H9 (cell line): ENCODE results near the gene RGS13. TPM values are rescaled to one million over a fixed set of nuclear protein-coding genes. Genes with fewer than 3 reads are reported as not detected.

Source experiments
- DNase-seq: peaks from one replicate; pipeline ENCODE4 v3.0.0-alpha.2; 2017
- H2AFZ ChIP-seq: one replicate; pipeline ENCODE4 v1.6.1; 2013; ENCODE audit warnings: mild to moderate bottlenecking, low read length, control low read depth, moderate library complexity
- H2AK5ac ChIP-seq: 2 replicates; pipeline ENCODE4 v1.6.1; 2013; ENCODE audit warnings: low read length, control low read depth, mixed read lengths; ENCODE audit not compliant: insufficient read length
- H2BK120ac ChIP-seq: one replicate; pipeline ENCODE4 v1.6.1; 2013; ENCODE audit warnings: low read depth, mild to moderate bottlenecking, low read length, control low read depth, inconsistent platforms; ENCODE audit not compliant: poor library complexity, severe bottlenecking
- H2BK12ac ChIP-seq: 2 replicates; pipeline ENCODE4 v1.6.1; 2013; ENCODE audit warnings: low read length, control low read depth, mixed read lengths, low read depth; ENCODE audit not compliant: insufficient read length
- H2BK15ac ChIP-seq: 2 replicates; pipeline ENCODE4 v1.6.1; 2013; ENCODE audit warnings: low read depth, low read length, control low read depth
- H2BK20ac ChIP-seq: one replicate; pipeline ENCODE4 v1.6.1; 2013; ENCODE audit warnings: low read depth, mild to moderate bottlenecking, low read length, control low read depth, inconsistent platforms; ENCODE audit not compliant: poor library complexity, severe bottlenecking
- H2BK5ac ChIP-seq: 2 replicates; pipeline ENCODE4 v1.6.1; 2013; ENCODE audit warnings: low read length, control low read depth, mixed read lengths; ENCODE audit not compliant: insufficient read length
- H3K14ac ChIP-seq: 2 replicates; pipeline ENCODE4 v1.6.1; 2013; ENCODE audit warnings: low read length, control low read depth; ENCODE audit not compliant: insufficient read depth
- H3K18ac ChIP-seq: 2 replicates; pipeline ENCODE4 v1.6.1; 2013; ENCODE audit warnings: low read depth, mild to moderate bottlenecking, mixed read lengths, low read length, control low read depth; ENCODE audit not compliant: insufficient read length
- H3K23ac ChIP-seq: 2 replicates; pipeline ENCODE4 v1.6.1; 2013; ENCODE audit warnings: low read length, control low read depth, mixed read lengths, low read depth; ENCODE audit not compliant: insufficient read length
- H3K23me2 ChIP-seq: 2 replicates; pipeline ENCODE4 v1.6.1; 2013; ENCODE audit warnings: low read depth, mild to moderate bottlenecking, mixed read lengths, low read length, control low read depth; ENCODE audit not compliant: insufficient read length, poor library complexity, severe bottlenecking
- H3K27ac ChIP-seq: 2 replicates; pipeline ENCODE4 v1.5.1; 2013; ENCODE audit warnings: low read length, control low read depth, mixed read lengths, low read depth; ENCODE audit not compliant: insufficient read length
- H3K27me3 ChIP-seq: 2 replicates; pipeline ENCODE4 v1.6.1; 2013; ENCODE audit warnings: low read length, control low read depth, inconsistent platforms; ENCODE audit not compliant: insufficient read depth
- H3K4ac ChIP-seq: 2 replicates; pipeline ENCODE4 v1.6.1; 2013; ENCODE audit warnings: low read depth, mild to moderate bottlenecking, control low read depth, inconsistent platforms, low read length, moderate library complexity
- H3K4me1 ChIP-seq: 2 replicates; pipeline ENCODE4 v1.6.1; 2013; ENCODE audit warnings: low read length, control low read depth, inconsistent platforms; ENCODE audit not compliant: insufficient read depth
- H3K4me2 ChIP-seq: 2 replicates; pipeline ENCODE4 v1.6.1; 2013; ENCODE audit warnings: low read length, control low read depth, mixed read lengths; ENCODE audit not compliant: insufficient read length, insufficient read depth
- H3K56ac ChIP-seq: 2 replicates; pipeline ENCODE4 v1.6.1; 2013; ENCODE audit warnings: low read depth, mild to moderate bottlenecking, mixed read lengths, low read length, control low read depth; ENCODE audit not compliant: insufficient read length
- H3K79me1 ChIP-seq: 2 replicates; pipeline ENCODE4 v1.6.1; 2013; ENCODE audit warnings: low read depth, mild to moderate bottlenecking, moderate library complexity, low read length, control low read depth, inconsistent platforms; ENCODE audit not compliant: insufficient read depth, poor library complexity, severe bottlenecking
- H3K79me2 ChIP-seq: 2 replicates; pipeline ENCODE4 v1.6.1; 2013; ENCODE audit warnings: low read length, control low read depth, inconsistent platforms; ENCODE audit not compliant: insufficient read depth
- H3K9ac ChIP-seq: 2 replicates; pipeline ENCODE4 v1.6.1; 2013; ENCODE audit warnings: low read length, control low read depth, mixed read lengths; ENCODE audit not compliant: insufficient read length; ENCODE audit errors: extremely low read depth
- H3K9me3 ChIP-seq: one replicate; pipeline ENCODE4 v1.6.1; 2013; ENCODE audit warnings: low read depth, low read length, inconsistent platforms; ENCODE audit not compliant: control insufficient read depth
- H3T11ph ChIP-seq: one replicate; pipeline ENCODE4 v1.6.1; 2013; ENCODE audit warnings: mild to moderate bottlenecking, low read length, control low read depth, inconsistent platforms
- H4K20me1 ChIP-seq: one replicate; pipeline ENCODE4 v1.6.1; 2013; ENCODE audit not compliant: control insufficient read depth, insufficient read length, insufficient read depth
- H4K5ac ChIP-seq: 2 replicates; pipeline ENCODE4 v1.6.1; 2013; ENCODE audit warnings: low read depth, mild to moderate bottlenecking, mixed read lengths, low read length, control low read depth; ENCODE audit not compliant: insufficient read length
- H4K8ac ChIP-seq: replicated peaks from 2 replicates; pipeline ENCODE4 v1.6.1; 2013; ENCODE audit warnings: low read length, control low read depth, mixed read lengths, low read depth; ENCODE audit not compliant: insufficient read length
- H4K91ac ChIP-seq: 2 replicates; pipeline ENCODE4 v1.6.1; 2013; ENCODE audit warnings: low read depth, mild to moderate bottlenecking, moderate library complexity, mixed read lengths, low read length, control low read depth; ENCODE audit not compliant: insufficient read length
- H3K27ac Mint-ChIP-seq, 3 experiments: 2 replicates in 2 of 3; 3 replicates in 1 of 3; pipeline ENCODE4 v1.8.0; 2020 to 2021; ENCODE audit warnings: mixed read lengths in 3 of 3, mild to moderate bottlenecking in 1 of 3, moderate library complexity in 1 of 3
- H3K27me3 Mint-ChIP-seq: 2 replicates; pipeline ENCODE4 v1.8.0; 2021; ENCODE audit warnings: low read depth, mild to moderate bottlenecking, moderate library complexity, mixed read lengths
- H3K36me3 Mint-ChIP-seq, 3 experiments: 2 replicates in 2 of 3; 3 replicates in 1 of 3; pipeline ENCODE4 v1.8.0; 2020 to 2021; ENCODE audit warnings: low read depth in 3 of 3, mixed read lengths in 3 of 3; ENCODE audit not compliant: insufficient read depth in 1 of 3
- H3K4me1 Mint-ChIP-seq, 2 experiments: 2 replicates each; pipeline ENCODE4 v1.8.0; 2020; ENCODE audit warnings: mixed read lengths in 2 of 2
- H3K4me3 Mint-ChIP-seq, 2 experiments: 2 replicates in 1 of 2; 3 replicates in 1 of 2; pipeline ENCODE4 v1.8.0; 2020 to 2021; ENCODE audit warnings: mild to moderate bottlenecking in 2 of 2, mixed read lengths in 2 of 2, moderate library complexity in 1 of 2
- H3K9me3 Mint-ChIP-seq, 2 experiments: 2 replicates in 1 of 2; 3 replicates in 1 of 2; pipeline ENCODE4 v1.8.0; 2020; ENCODE audit warnings: mild to moderate bottlenecking in 2 of 2, mixed read lengths in 2 of 2, moderate library complexity in 1 of 2
- CTCF ChIP-seq: fragments of 200-600 bp; sonication (generic); conservative IDR thresholded peaks from 3 replicates; pipeline ENCODE4 v1.8.0; 2021; ENCODE audit warnings: antibody characterized with exemption, mild to moderate bottlenecking
- WGBS: extraction: QIAGEN DNeasy Blood & Tissue Kit; methylation state at CpG from one replicate; pipeline ENCODE4 v1.1.7; 2013; ENCODE audit warnings: missing lambda C conversion rate, low lambda C conversion rate, mixed read lengths; ENCODE audit not compliant: insufficient read length; ENCODE audit errors: extremely low coverage; 5-methylcytosine and 5-hydroxymethylcytosine counted together
- total RNA-seq: library from RNA; stranded (reverse); gene quantifications from 2 replicates; pipeline ENCODE4 v1.2.1, GENCODE V29; 2021

RGS13 gene
- total RNA-seq, 1 experiment from 2014 or later: not detected

DNA sequence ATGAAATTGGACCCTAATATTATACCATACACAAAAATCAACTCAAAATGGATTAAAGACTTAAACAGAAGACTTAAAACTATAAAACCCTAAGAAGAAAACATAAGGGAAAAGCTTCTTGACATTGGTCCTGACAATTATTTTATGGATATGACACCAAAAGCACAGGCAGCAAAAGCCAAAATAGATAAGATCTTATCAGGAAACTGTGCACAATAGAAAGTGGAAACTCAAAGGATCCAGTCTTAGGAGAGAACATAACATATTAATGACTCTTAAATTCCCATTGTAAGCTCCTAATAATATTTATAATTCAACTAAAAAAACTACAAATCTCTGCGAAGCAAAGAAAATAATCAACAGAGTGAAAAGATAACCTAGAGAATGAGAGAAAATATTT, 39.8 kb downstream of the RGS13 start:
- H3K9me3 Mint-ChIP-seq: no peaks in the 10 kb centered on the region
- H2AFZ ChIP-seq: no peak overlapping the region
- H3K4me3 Mint-ChIP-seq: no peak overlapping the region
- H4K20me1 ChIP-seq: no peaks in the 10 kb centered on the region
- TF ChIP-seq CTCF: no peak
- no peaks in the 10 kb centered on the region for H3K27me3 Mint-ChIP-seq
- H3K23ac ChIP-seq: no peak overlapping the region
- H3K4me2 ChIP-seq: no peak overlapping the region
- no peak overlapping the region for H2BK20ac ChIP-seq
- no peak overlapping the region for H3K56ac ChIP-seq
- H3K27ac ChIP-seq: no peak overlapping the region
- no peak overlapping the region for H4K91ac ChIP-seq
- no peaks in the 10 kb centered on the region for H3K79me1 ChIP-seq
- H3T11ph ChIP-seq: no peak overlapping the region
- no peaks in the 10 kb centered on the region for H3K27me3 ChIP-seq
- no peak overlapping the region for H3K18ac ChIP-seq
- H3K79me2 ChIP-seq: no peaks in the 10 kb centered on the region
- no peak overlapping the region for H4K8ac ChIP-seq
- no peak overlapping the region for H2AK5ac ChIP-seq
- H3K14ac ChIP-seq: no peak overlapping the region
- H3K9ac ChIP-seq: no peak overlapping the region
- no peaks in the 10 kb centered on the region for H3K9me3 ChIP-seq
- H3K4me1 Mint-ChIP-seq: peaks cover 5% of the 10 kb centered on the region in 2 experiments
- H4K5ac ChIP-seq: no peak overlapping the region
- H3K27ac Mint-ChIP-seq: no peak overlapping the region
- no peak for DNase-seq
- WGBS: no CpG with 5 or more reads among the region's 1 CpG
- no peak overlapping the region for H2BK15ac ChIP-seq
- no peaks in the 10 kb centered on the region for H3K36me3 Mint-ChIP-seq
- H2BK5ac ChIP-seq: no peak overlapping the region
- no peaks in the 10 kb centered on the region for H3K4me1 ChIP-seq
- no peak overlapping the region for H3K4ac ChIP-seq
- H2BK12ac ChIP-seq: no peak overlapping the region
- no peak overlapping the region for H2BK120ac ChIP-seq
- H3K23me2 ChIP-seq: no peaks in the 10 kb centered on the region
